Stimulated activated CD8-positive, alpha-beta memory T cell treated with anti-CD3 and anti-CD28 coated beads, Interleukin-4, amount 100 ng/mL, for 24 hours (primary cell): Measurements from ENCODE around the gene PTCD3.

ENCODE experiments used
- DNase-seq: peaks from one replicate; pipeline ENCODE4 v3.0.0-alpha.2; 2020; ENCODE audit warnings: low read depth

Gene PTCD3

GRCh38 chr2:86082756-86083155, 23.3 kb upstream of the PTCD3 start:
- no peak for DNase-seq

GRCh38 chr2:86087936-86088850, 17.8 kb upstream of the PTCD3 start:
- no peak for DNase-seq

GRCh38 chr2:86094229-86094628, 11.8 kb upstream of the PTCD3 start:
- DNase-seq = no peak

GRCh38 chr2:86097114-86097896, 8.7 kb upstream of the PTCD3 start:
- no peak for DNase-seq

- DNase-seq = no peak
These were observed 8.1 kb upstream of the PTCD3 start for GRCh38 chr2:86097913-86098312.

- no peak for DNase-seq
These were observed 3.9 kb upstream of the PTCD3 start for GRCh38 chr2:86102157-86102556.

- peak; percentile 74 for DNase-seq
These were observed 625 bp upstream of the PTCD3 start, which contains the start of gene POLR1A for GRCh38 chr2:86105252-86105968. TSS of gene POLR1A (minus strand) at chr2:86105886. CDS start at chr2:86105776, 110 bp downstream.

GRCh38 chr2:86107031-86107430, 996 bp downstream of the PTCD3 start:
- no peak for DNase-seq

GRCh38 chr2:86118130-86118529, 12.1 kb downstream of the PTCD3 start:
- DNase-seq = no peak

- DNase-seq = no peak
These were observed 17.4 kb downstream of the PTCD3 start for GRCh38 chr2:86123328-86123925.

- DNase-seq = no peak
These were observed 18.6 kb downstream of the PTCD3 start for GRCh38 chr2:86124683-86125082.

GRCh38 chr2:86134709-86135108, 28.7 kb downstream of the PTCD3 start:
- DNase-seq = no peak

GRCh38 chr2:86135653-86136052, 29.6 kb downstream of the PTCD3 start:
- no peak for DNase-seq

GRCh38 chr2:86136141-86136540, 30.1 kb downstream of the PTCD3 start:
- no peak for DNase-seq

- DNase-seq = no peak
These were observed 32.9 kb downstream of the PTCD3 start for GRCh38 chr2:86138736-86139625.

GRCh38 chr2:86139981-86140380, 33.9 kb downstream of the PTCD3 start:
- no peak for DNase-seq

- DNase-seq = no peak
These were observed 34.9 kb downstream of the PTCD3 start for GRCh38 chr2:86140969-86141392.

- DNase-seq = no peak
These were observed 36.6 kb downstream of the PTCD3 start for GRCh38 chr2:86142436-86143257.

GRCh38 chr2:86143307-86143706, 37.3 kb downstream of the PTCD3 start:
- no peak for DNase-seq
